HG03354 (cell line): Measurements from ENCODE around the gene SETX.
"Not testable (repeated sequence)": the region's sequence is repeated elsewhere in the genome, so short reads cannot be mapped to it uniquely, and the experiment has no call there.

ENCODE experiments used
- ATAC-seq: cut with Tn5 transposase; IDR thresholded peaks from one replicate; pipeline ENCODE4 v1.9.1; 2021; ENCODE audit warnings: mild to moderate bottlenecking; ENCODE audit not compliant: unreplicated experiment, poor library complexity, severe bottlenecking

The SETX gene

GRCh38 chr9:132354637-132355355, at the start of gene SETX:
Gene SETX, minus strand, starts transcription at chr9:132354986. Its CDS starts 5,558 bp downstream, at chr9:132349428.
- peak; percentile 85 for ATAC-seq

GRCh38 chr9:132404228-132404881, 49.6 kb upstream of the SETX start:
- no peak for ATAC-seq

- no peak for ATAC-seq
Observed at GRCh38 chr9:132401824-132402223, 47.0 kb upstream of the SETX start.

GRCh38 chr9:132395560-132395959, 40.8 kb upstream of the SETX start:
- no peak for ATAC-seq

- ATAC-seq, result no peak
Observed at GRCh38 chr9:132391449-132391848, 36.7 kb upstream of the SETX start.

- ATAC-seq, result no peak
Observed at GRCh38 chr9:132390966-132391365, 36.2 kb upstream of the SETX start.

- no peak for ATAC-seq
Observed at GRCh38 chr9:132387133-132387532, 32.3 kb upstream of the SETX start.

GRCh38 chr9:132384376-132384775, 29.6 kb upstream of the SETX start:
- ATAC-seq, result peak; percentile 53

- peak; percentile 57 for ATAC-seq
Observed at GRCh38 chr9:132383462-132383883, 28.7 kb upstream of the SETX start.

- ATAC-seq, result peak; percentile 60
Observed at GRCh38 chr9:132381966-132382541, 27.3 kb upstream of the SETX start.

GRCh38 chr9:132378416-132378815, 23.6 kb upstream of the SETX start:
- not testable (repeated sequence) for ATAC-seq

GRCh38 chr9:132377769-132378168, 23.0 kb upstream of the SETX start:
- not testable (repeated sequence) for ATAC-seq

GRCh38 chr9:132372177-132373095, 17.6 kb upstream of the SETX start:
- ATAC-seq, result no peak

GRCh38 chr9:132370592-132370991, 15.8 kb upstream of the SETX start:
- ATAC-seq, result no peak

GRCh38 chr9:132369421-132369820, 14.6 kb upstream of the SETX start:
- no peak for ATAC-seq

GRCh38 chr9:132367613-132368313, 13.0 kb upstream of the SETX start:
- ATAC-seq, result no peak

GRCh38 chr9:132366481-132366880, 11.7 kb upstream of the SETX start:
- ATAC-seq, result no peak

- ATAC-seq, result no peak
Observed at GRCh38 chr9:132365986-132366385, 11.2 kb upstream of the SETX start.

- ATAC-seq, result no peak
Observed at GRCh38 chr9:132364068-132364467, 9.3 kb upstream of the SETX start.
